Measurements from ENCODE around the gene ITGB1BP1. TPM values are rescaled to one million over a fixed set of nuclear protein-coding genes. Genes with fewer than 3 reads are reported as not detected.

ITGB1BP1 gene
- total RNA-seq, 1 donor from 2014 or later = 39.6 TPM

- Mint-ChIP-seq H3K4me1 (no peaks in the 10 kb centered on the region), H3K36me3 (ENCODE audit: low read depth) (peaks cover 73% of the 10 kb centered on the region), H3K4me3 (no peak overlapping the region), H3K27me3 (no peaks in the 10 kb centered on the region), H3K27ac (no peak overlapping the region), H3K9me3 (no peaks in the 10 kb centered on the region)
- ATAC-seq (ENCODE audit: low read depth) = no peak
- intact Hi-C loops (cut with micrococcal nuclease) = no loop called here
- TF ChIP-seq, protein P1, sequence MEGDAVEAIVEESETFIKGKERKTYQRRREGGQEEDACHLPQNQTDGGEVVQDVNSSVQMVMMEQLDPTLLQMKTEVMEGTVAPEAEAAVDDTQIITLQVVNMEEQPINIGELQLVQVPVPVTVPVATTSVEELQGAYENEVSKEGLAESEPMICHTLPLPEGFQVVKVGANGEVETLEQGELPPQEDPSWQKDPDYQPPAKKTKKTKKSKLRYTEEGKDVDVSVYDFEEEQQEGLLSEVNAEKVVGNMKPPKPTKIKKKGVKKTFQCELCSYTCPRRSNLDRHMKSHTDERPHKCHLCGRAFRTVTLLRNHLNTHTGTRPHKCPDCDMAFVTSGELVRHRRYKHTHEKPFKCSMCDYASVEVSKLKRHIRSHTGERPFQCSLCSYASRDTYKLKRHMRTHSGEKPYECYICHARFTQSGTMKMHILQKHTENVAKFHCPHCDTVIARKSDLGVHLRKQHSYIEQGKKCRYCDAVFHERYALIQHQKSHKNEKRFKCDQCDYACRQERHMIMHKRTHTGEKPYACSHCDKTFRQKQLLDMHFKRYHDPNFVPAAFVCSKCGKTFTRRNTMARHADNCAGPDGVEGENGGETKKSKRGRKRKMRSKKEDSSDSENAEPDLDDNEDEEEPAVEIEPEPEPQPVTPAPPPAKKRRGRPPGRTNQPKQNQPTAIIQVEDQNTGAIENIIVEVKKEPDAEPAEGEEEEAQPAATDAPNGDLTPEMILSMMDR (IDR thresholded peaks at IDR 0.05) = no peak
- POLR2A ChIA-PET = no interaction called here
- no peak for DNase-seq
- CTCF ChIA-PET = no interaction called here
Observed at GRCh38 chr2:9441556-9441955, 18.2 kb upstream of the ITGB1BP1 start.

- intact Hi-C loops (cut with micrococcal nuclease) = no loop called here
- CTCF ChIA-PET = no interaction called here
- Mint-ChIP-seq H3K27ac (no peak overlapping the region), H3K36me3 (ENCODE audit: low read depth) (peaks cover 69% of the 10 kb centered on the region), H3K4me3 (no peak overlapping the region), H3K9me3 (no peaks in the 10 kb centered on the region), H3K4me1 (no peaks in the 10 kb centered on the region), H3K27me3 (no peaks in the 10 kb centered on the region)
- no peak for ATAC-seq (ENCODE audit: low read depth)
- DNase-seq = no peak
- TF ChIP-seq, protein P1 (IDR thresholded peaks at IDR 0.05) = no peak
- POLR2A ChIA-PET = no interaction called here
Observed at GRCh38 chr2:9440058-9440727, 16.9 kb upstream of the ITGB1BP1 start.

DNA sequence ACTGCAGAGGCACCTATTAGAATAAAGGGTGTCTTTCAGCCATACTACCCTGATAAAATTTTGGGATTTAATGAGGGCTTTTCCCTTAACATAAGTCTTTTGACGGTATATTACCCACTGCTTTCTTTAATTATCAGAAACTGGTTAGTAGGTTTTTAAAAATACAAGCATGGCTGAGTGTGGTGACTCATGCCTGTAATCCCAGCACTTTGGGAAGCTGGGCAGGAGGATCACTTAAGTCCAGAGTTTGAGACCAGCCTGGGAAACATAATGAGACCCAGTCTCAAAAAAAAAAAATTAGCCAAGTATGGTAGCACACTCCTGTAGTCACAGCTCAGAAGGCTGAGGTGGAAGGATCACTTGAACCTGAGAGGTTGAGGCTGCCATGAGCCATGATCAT, 16.2 kb upstream of the ITGB1BP1 start:
- Mint-ChIP-seq H3K27ac (no peak overlapping the region), H3K4me1 (no peaks in the 10 kb centered on the region), H3K27me3 (no peaks in the 10 kb centered on the region), H3K36me3 (ENCODE audit: low read depth) (peaks cover 68% of the 10 kb centered on the region), H3K4me3 (no peak overlapping the region), H3K9me3 (no peaks in the 10 kb centered on the region)
- TF ChIP-seq, protein P1 (IDR thresholded peaks at IDR 0.05) = no peak
- POLR2A ChIA-PET = no interaction called here
- CTCF ChIA-PET = no interaction called here
- DNase-seq (no peak), ATAC-seq (ENCODE audit: low read depth) (no peak)
- intact Hi-C loops (cut with micrococcal nuclease) = no loop called here

- Mint-ChIP-seq H3K27ac (no peak overlapping the region), H3K27me3 (no peaks in the 10 kb centered on the region), H3K4me1 (no peaks in the 10 kb centered on the region), H3K9me3 (no peaks in the 10 kb centered on the region), H3K36me3 (ENCODE audit: low read depth) (peaks cover 73% of the 10 kb centered on the region), H3K4me3 (no peak overlapping the region)
- no peak for DNase-seq
- intact Hi-C loops (cut with micrococcal nuclease) = no loop called here
- TF ChIP-seq, protein P1 (IDR thresholded peaks at IDR 0.05) = no peak
- POLR2A ChIA-PET = interaction anchor here (0.7 kb wide), 1 partner anchor 30 kb away, joined by 3 read pairs; no protein-coding TSS in a partner anchor
- no peak for ATAC-seq (ENCODE audit: low read depth)
- CTCF ChIA-PET = no interaction called here
Observed at GRCh38 chr2:9434489-9434888, 11.2 kb upstream of the ITGB1BP1 start.

DNA sequence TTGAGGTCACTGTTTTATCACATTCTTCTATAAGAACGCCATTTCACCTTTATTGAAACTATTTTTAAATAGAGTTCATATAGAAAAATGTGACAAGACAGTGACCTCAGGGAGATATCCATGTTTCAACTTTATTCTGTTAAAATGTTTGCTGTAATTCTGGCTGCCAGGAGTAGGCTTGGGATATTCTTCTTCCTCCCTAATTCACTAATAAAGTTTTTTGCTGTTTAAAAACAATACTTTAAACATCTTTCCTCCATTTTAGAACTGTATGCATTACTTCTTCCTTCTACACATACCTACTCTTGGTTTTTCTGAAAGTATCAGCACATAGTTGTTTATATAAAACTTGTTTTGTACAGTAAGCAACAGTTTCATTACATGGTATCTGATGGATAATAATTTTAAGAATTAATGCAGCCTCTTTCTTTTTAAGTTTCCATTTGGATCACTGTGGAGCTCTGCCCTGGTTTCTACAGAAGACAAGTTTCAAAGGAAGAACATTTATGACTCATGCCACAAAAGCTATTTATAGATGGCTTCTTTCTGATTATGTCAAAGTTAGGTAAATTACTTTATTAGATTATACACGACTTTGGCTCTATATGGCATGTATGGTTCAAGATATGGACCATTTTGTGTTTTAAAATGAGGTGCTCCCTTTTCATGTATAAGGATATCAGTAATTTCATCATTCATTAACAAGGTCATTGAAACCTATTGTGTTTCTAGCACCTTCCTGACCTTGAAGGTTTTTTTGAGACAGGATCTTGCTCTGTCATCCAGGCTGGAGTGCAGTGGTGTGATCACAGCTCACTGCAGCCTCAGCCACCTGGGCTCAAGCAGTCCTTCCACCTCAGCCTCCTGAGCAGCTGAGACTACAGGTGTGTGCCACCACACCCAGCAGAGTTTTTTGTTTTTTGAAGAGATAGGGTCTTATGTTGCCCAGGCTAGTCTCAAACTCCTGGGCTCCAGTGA, 7.3 kb upstream of the ITGB1BP1 start:
- Mint-ChIP-seq H3K4me1 (no peaks in the 10 kb centered on the region), H3K27me3 (no peaks in the 10 kb centered on the region), H3K4me3 (no peak overlapping the region), H3K27ac (no peak overlapping the region), H3K36me3 (ENCODE audit: low read depth) (peaks cover 52% of the 10 kb centered on the region), H3K9me3 (no peaks in the 10 kb centered on the region)
- ChIA-PET CTCF (interaction anchor here (0.6 kb wide), 1 partner anchor 478 kb away, joined by 3 read pairs; no protein-coding TSS in a partner anchor), POLR2A (no interaction called here)
- ATAC-seq (ENCODE audit: low read depth) = no peak
- intact Hi-C loops (cut with micrococcal nuclease) = no loop called here
- DNase-seq = no peak
- TF ChIP-seq, protein P1 (IDR thresholded peaks at IDR 0.05) = no peak

Measured in activated B cell treated with CpG ODN at 0.5 μM for 24 hours (primary cell).